ENCODE results near the gene GMEB2.
"Not testable (repeated sequence)": the region's sequence is repeated elsewhere in the genome, so short reads cannot be mapped to it uniquely, and the experiment has no call there.

The GMEB2 gene

DNA sequence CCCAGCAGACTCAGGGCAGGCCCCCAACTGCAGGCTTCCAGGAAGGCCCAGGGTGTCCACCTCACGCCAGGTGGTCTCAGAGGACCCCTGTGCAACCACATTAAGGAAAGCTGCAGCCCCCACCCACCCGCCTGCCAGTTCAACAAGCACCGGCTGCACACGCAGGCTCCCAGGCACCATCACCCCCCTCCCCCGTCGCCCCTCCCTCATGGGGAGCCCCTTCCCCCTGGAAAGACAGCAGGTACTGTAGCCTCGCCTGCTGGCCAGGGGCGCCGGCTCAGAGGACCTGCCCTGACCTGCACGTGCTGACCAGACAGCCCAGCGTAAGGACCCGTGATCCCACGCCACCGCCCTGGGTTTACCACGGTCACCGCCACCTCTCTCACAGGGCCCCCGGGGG lies 13.8 kb upstream of the GMEB2 start:
- H2BK120ac ChIP-seq (ENCODE audit: low read depth, low read length); H3K18ac ChIP-seq (ENCODE audit: low read depth in 1 of 2, low read length in 2 of 2); H2BK5ac ChIP-seq (ENCODE audit: low read depth, low read length, poor library complexity, severe bottlenecking); H3K9me3 ChIP-seq (ENCODE audit: control insufficient read depth, low read length); H2BK15ac ChIP-seq (ENCODE audit: low read depth, poor library complexity, severe bottlenecking); H3K27me3 ChIP-seq (ENCODE audit: control insufficient read depth in 1 of 2, insufficient read depth in 1 of 2, low read length in 2 of 2); H2BK12ac ChIP-seq (ENCODE audit: low read length in 2 of 2); H3K4ac ChIP-seq (ENCODE audit: low read depth in 1 of 2, low read length in 2 of 2); H3K23ac ChIP-seq (ENCODE audit: low read length in 2 of 2); H3K79me1 ChIP-seq (replicated peaks; ENCODE audit: low read length, poor library complexity, severe bottlenecking); H4K91ac ChIP-seq (ENCODE audit: low read length); DNase-seq; H3K4me3 ChIP-seq (ENCODE audit: insufficient read depth in 1 of 2, low read depth in 1 of 2, low read length in 2 of 2); H3K14ac ChIP-seq (ENCODE audit: low read length in 2 of 2); H2AK5ac ChIP-seq (ENCODE audit: low read length, severe bottlenecking); H3K27ac ChIP-seq (ENCODE audit: low read length, poor library complexity, severe bottlenecking); H3K4me2 ChIP-seq (ENCODE audit: low read length, poor library complexity, severe bottlenecking); H3K9ac ChIP-seq (ENCODE audit: low read length); H2AFZ ChIP-seq (ENCODE audit: low read depth, low read length); H4K8ac ChIP-seq (ENCODE audit: low read length): not testable (repeated sequence)
- peaks cover 22% of the 10 kb centered on the region for H3K4me1 ChIP-seq (ENCODE audit: control insufficient read depth, insufficient read depth, low read depth, low read length)
- peaks cover 0 to 18% of the 10 kb centered on the region in 2 experiments for H3K36me3 ChIP-seq (ENCODE audit: control insufficient read depth in 1 of 2, insufficient read depth in 2 of 2, low read depth in 1 of 2, low read length in 2 of 2)
- WGBS: 90% methylated on average over 2 of the region's 17 CpGs

DNA sequence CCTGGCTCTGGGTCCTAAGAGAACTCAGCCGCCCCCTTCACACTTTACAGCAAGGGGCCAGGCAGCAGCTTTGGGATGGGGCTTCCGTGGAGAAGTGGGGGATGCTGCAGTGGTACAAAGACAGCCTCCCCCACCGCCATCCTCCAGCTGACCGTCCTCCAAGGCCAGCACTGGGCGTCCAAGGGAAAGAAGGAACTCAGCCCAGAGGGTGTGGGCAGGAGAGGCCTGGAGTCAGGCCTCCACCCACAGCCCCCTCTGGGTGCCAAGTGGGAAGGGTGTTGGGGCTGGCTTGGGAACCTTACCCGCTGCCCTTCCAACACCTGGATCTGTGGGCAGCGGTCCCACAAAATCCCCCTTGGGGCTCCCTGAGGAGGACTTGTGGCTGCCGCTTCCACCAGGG lies 13.2 kb upstream of the GMEB2 start:
- H3K23ac ChIP-seq (ENCODE audit: low read length in 2 of 2): no peak overlapping the region
- 95% methylated on average over 4 of the region's 8 CpGs for WGBS

GRCh38 chr20:63639093-63639975 lies 12.4 kb upstream of the GMEB2 start:
- Histone ChIP-seq H3K4ac (ENCODE audit: low read depth in 1 of 2, low read length in 2 of 2) (no peak overlapping the region), H2BK5ac (ENCODE audit: low read depth, low read length, poor library complexity, severe bottlenecking) (no peak overlapping the region), H2AK5ac (ENCODE audit: low read length, severe bottlenecking) (no peak overlapping the region), H3K14ac (ENCODE audit: low read length in 2 of 2) (no peak overlapping the region), H3K18ac (ENCODE audit: low read depth in 1 of 2, low read length in 2 of 2) (no peak overlapping the region), H3K36me3 (ENCODE audit: control insufficient read depth in 1 of 2, insufficient read depth in 2 of 2, low read depth in 1 of 2, low read length in 2 of 2) (peaks cover 0 to 18% of the 10 kb centered on the region in 2 experiments), H2BK120ac (ENCODE audit: low read depth, low read length) (no peak overlapping the region), H3K9ac (ENCODE audit: low read length) (no peak overlapping the region), H2BK12ac (ENCODE audit: low read length in 2 of 2) (no peak overlapping the region), H3K9me3 (ENCODE audit: control insufficient read depth, low read length) (no peaks in the 10 kb centered on the region), H3K4me3 (ENCODE audit: insufficient read depth in 1 of 2, low read depth in 1 of 2, low read length in 2 of 2) (no peak overlapping the region), H3K79me1 (replicated peaks; ENCODE audit: low read length, poor library complexity, severe bottlenecking) (peaks cover 2% of the 10 kb centered on the region), H4K8ac (ENCODE audit: low read length) (no peak overlapping the region), H3K4me1 (ENCODE audit: control insufficient read depth, insufficient read depth, low read depth, low read length) (peaks cover 28% of the 10 kb centered on the region), H2BK15ac (ENCODE audit: low read depth, poor library complexity, severe bottlenecking) (no peak overlapping the region), H3K4me2 (ENCODE audit: low read length, poor library complexity, severe bottlenecking) (no peak overlapping the region), H2AFZ (ENCODE audit: low read depth, low read length) (no peak overlapping the region), H3K23ac (ENCODE audit: low read length in 2 of 2) (no peak overlapping the region), H3K27me3 (ENCODE audit: control insufficient read depth in 1 of 2, insufficient read depth in 1 of 2, low read length in 2 of 2) (no peaks in the 10 kb centered on the region), H4K91ac (ENCODE audit: low read length) (peak overlapping the region; percentile 61), H3K27ac (ENCODE audit: low read length, poor library complexity, severe bottlenecking) (no peak overlapping the region)
- WGBS: 93% methylated on average over 4 of the region's 15 CpGs
- DNase-seq: no peak

More for the DNA sequence above, 13.2 kb upstream of the GMEB2 start:
- Histone ChIP-seq H3K27ac (ENCODE audit: low read length, poor library complexity, severe bottlenecking) (no peak overlapping the region), H3K36me3 (ENCODE audit: control insufficient read depth in 1 of 2, insufficient read depth in 2 of 2, low read depth in 1 of 2, low read length in 2 of 2) (peaks cover 0 to 18% of the 10 kb centered on the region in 2 experiments), H3K4ac (ENCODE audit: low read depth in 1 of 2, low read length in 2 of 2) (no peak overlapping the region), H2BK120ac (ENCODE audit: low read depth, low read length) (no peak overlapping the region), H3K9me3 (ENCODE audit: control insufficient read depth, low read length) (no peaks in the 10 kb centered on the region), H2BK5ac (ENCODE audit: low read depth, low read length, poor library complexity, severe bottlenecking) (no peak overlapping the region), H3K4me2 (ENCODE audit: low read length, poor library complexity, severe bottlenecking) (no peak overlapping the region), H3K9ac (ENCODE audit: low read length) (no peak overlapping the region), H3K18ac (ENCODE audit: low read depth in 1 of 2, low read length in 2 of 2) (no peak overlapping the region), H3K4me3 (ENCODE audit: insufficient read depth in 1 of 2, low read depth in 1 of 2, low read length in 2 of 2) (no peak overlapping the region), H3K27me3 (ENCODE audit: control insufficient read depth in 1 of 2, insufficient read depth in 1 of 2, low read length in 2 of 2) (no peaks in the 10 kb centered on the region), H2BK15ac (ENCODE audit: low read depth, poor library complexity, severe bottlenecking) (peak overlapping the region; percentile 23), H2AFZ (ENCODE audit: low read depth, low read length) (no peak overlapping the region), H2BK12ac (ENCODE audit: low read length in 2 of 2) (peak overlapping the region in 1 of 2 experiments; percentile 40), H2AK5ac (ENCODE audit: low read length, severe bottlenecking) (no peak overlapping the region), H3K4me1 (ENCODE audit: control insufficient read depth, insufficient read depth, low read depth, low read length) (peaks cover 26% of the 10 kb centered on the region), H4K8ac (ENCODE audit: low read length) (no peak overlapping the region), H4K91ac (ENCODE audit: low read length) (peak overlapping the region; percentile 7), H3K79me1 (replicated peaks; ENCODE audit: low read length, poor library complexity, severe bottlenecking) (peaks cover 2% of the 10 kb centered on the region), H3K14ac (ENCODE audit: low read length in 2 of 2) (no peak overlapping the region)
- no peak for DNase-seq

GRCh38 chr20:63636752-63637628 lies 10.1 kb upstream of the GMEB2 start:
- Histone ChIP-seq H2BK120ac (ENCODE audit: low read depth, low read length) (no peak overlapping the region), H3K14ac (ENCODE audit: low read length in 2 of 2) (no peak overlapping the region), H2BK5ac (ENCODE audit: low read depth, low read length, poor library complexity, severe bottlenecking) (no peak overlapping the region), H3K27me3 (ENCODE audit: control insufficient read depth in 1 of 2, insufficient read depth in 1 of 2, low read length in 2 of 2) (no peaks in the 10 kb centered on the region), H3K4me1 (ENCODE audit: control insufficient read depth, insufficient read depth, low read depth, low read length) (peaks cover 17% of the 10 kb centered on the region), H2AK5ac (ENCODE audit: low read length, severe bottlenecking) (no peak overlapping the region), H3K4me3 (ENCODE audit: insufficient read depth in 1 of 2, low read depth in 1 of 2, low read length in 2 of 2) (no peak overlapping the region), H3K27ac (ENCODE audit: low read length, poor library complexity, severe bottlenecking) (no peak overlapping the region), H3K4ac (ENCODE audit: low read depth in 1 of 2, low read length in 2 of 2) (no peak overlapping the region), H2BK12ac (ENCODE audit: low read length in 2 of 2) (no peak overlapping the region), H2AFZ (ENCODE audit: low read depth, low read length) (no peak overlapping the region), H3K9ac (ENCODE audit: low read length) (no peak overlapping the region), H3K18ac (ENCODE audit: low read depth in 1 of 2, low read length in 2 of 2) (no peak overlapping the region), H3K23ac (ENCODE audit: low read length in 2 of 2) (no peak overlapping the region), H3K9me3 (ENCODE audit: control insufficient read depth, low read length) (no peaks in the 10 kb centered on the region), H3K4me2 (ENCODE audit: low read length, poor library complexity, severe bottlenecking) (no peak overlapping the region), H3K36me3 (ENCODE audit: control insufficient read depth in 1 of 2, insufficient read depth in 2 of 2, low read depth in 1 of 2, low read length in 2 of 2) (peaks cover 0 to 5% of the 10 kb centered on the region in 2 experiments), H4K8ac (ENCODE audit: low read length) (no peak overlapping the region), H3K79me1 (replicated peaks; ENCODE audit: low read length, poor library complexity, severe bottlenecking) (no peaks in the 10 kb centered on the region), H4K91ac (ENCODE audit: low read length) (no peak overlapping the region), H2BK15ac (ENCODE audit: low read depth, poor library complexity, severe bottlenecking) (no peak overlapping the region)
- WGBS: 84% methylated on average over 14 of the region's 19 CpGs
- no peak for DNase-seq
